Measurements from ENCODE around the gene ANKRD29. TPM values are rescaled to one million over a fixed set of nuclear protein-coding genes. Genes with fewer than 3 reads are reported as not detected.

ANKRD29 gene
- total and polyA plus RNA-seq, 7 donors: 0.57 to 2.1 (median 1.1) TPM

DNA sequence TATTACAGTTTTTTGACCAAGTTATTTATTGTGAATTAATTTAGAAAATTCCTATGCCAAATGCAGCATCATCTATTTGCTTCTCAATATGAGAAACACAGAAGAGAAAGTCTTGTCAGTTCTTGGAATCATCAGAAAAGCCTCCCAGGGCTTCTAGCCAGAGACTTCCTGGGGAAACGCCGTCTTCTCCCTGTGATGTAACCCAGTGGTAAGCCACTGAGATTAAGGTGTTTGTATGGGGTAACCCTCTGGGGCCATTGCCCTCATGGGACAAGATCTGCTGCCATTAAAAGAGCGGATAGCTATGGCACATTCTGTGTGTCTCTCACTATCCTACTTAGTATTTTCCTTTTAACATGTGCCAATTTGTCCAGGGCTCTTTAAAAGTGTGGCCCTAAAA is 28.0 kb downstream of the ANKRD29 start:
- TF ChIP-seq, protein P1, sequence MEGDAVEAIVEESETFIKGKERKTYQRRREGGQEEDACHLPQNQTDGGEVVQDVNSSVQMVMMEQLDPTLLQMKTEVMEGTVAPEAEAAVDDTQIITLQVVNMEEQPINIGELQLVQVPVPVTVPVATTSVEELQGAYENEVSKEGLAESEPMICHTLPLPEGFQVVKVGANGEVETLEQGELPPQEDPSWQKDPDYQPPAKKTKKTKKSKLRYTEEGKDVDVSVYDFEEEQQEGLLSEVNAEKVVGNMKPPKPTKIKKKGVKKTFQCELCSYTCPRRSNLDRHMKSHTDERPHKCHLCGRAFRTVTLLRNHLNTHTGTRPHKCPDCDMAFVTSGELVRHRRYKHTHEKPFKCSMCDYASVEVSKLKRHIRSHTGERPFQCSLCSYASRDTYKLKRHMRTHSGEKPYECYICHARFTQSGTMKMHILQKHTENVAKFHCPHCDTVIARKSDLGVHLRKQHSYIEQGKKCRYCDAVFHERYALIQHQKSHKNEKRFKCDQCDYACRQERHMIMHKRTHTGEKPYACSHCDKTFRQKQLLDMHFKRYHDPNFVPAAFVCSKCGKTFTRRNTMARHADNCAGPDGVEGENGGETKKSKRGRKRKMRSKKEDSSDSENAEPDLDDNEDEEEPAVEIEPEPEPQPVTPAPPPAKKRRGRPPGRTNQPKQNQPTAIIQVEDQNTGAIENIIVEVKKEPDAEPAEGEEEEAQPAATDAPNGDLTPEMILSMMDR (IDR thresholded peaks at IDR 0.05): no peak

DNA sequence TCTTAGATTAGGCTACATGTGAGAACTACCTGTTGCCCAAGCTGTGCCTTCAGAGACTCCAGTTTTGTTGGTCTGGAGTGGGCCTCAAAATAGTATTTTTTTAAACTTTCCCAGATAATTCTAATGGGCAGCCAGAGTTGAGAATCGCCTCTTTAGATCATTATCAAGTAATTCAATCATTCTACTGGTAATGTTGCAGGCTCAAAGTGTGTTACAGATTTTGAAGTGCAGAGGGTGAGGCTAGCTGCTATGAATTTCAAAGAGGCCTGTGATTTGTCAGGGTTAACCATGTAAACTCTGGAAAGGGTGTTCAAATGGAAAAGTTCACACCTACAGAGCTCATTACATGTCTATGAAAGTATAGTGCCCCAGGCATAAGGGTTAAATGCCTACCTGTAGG is 30.1 kb downstream of the ANKRD29 start:
- H3K27ac ChIP-seq: no peak overlapping the region
- H3K4me3 ChIP-seq: no peak overlapping the region
- H3K9me3 ChIP-seq: no peaks in the 10 kb centered on the region
- H3K4me1 ChIP-seq: peaks cover 8% of the 10 kb centered on the region
- no peaks in the 10 kb centered on the region for H3K36me3 ChIP-seq (ENCODE audit: insufficient read depth in 1 of 2, low read depth in 1 of 2)
- WGBS, 3 donors: 74 to 83% (median 77%) methylated on average over 1 of the region's 1 CpG
- TF ChIP-seq, protein P1 (IDR thresholded peaks at IDR 0.05): no peak
- ATAC-seq: no peak
- H3K27me3 ChIP-seq (ENCODE audit: insufficient read depth in 3 of 3, low read length in 2 of 3): no peaks in the 10 kb centered on the region
- intact Hi-C loops (cut with DNase I): no loop called here
- DNase-seq: no peak

More for the DNA sequence above, 28.0 kb downstream of the ANKRD29 start:
- Histone ChIP-seq H3K27ac (no peak overlapping the region), H3K4me1 (no peaks in the 10 kb centered on the region), H3K9me3 (no peaks in the 10 kb centered on the region), H3K36me3 (ENCODE audit: insufficient read depth in 1 of 2, low read depth in 1 of 2) (no peaks in the 10 kb centered on the region), H3K27me3 (ENCODE audit: insufficient read depth in 3 of 3, low read length in 2 of 3) (no peaks in the 10 kb centered on the region), H3K4me3 (no peak overlapping the region)
- DNase-seq (no peak), ATAC-seq (no peak)
- intact Hi-C loops (cut with DNase I): no loop called here
- WGBS, 3 donors: 48 to 66% (median 62%) methylated on average over 3 of the region's 3 CpGs

DNA sequence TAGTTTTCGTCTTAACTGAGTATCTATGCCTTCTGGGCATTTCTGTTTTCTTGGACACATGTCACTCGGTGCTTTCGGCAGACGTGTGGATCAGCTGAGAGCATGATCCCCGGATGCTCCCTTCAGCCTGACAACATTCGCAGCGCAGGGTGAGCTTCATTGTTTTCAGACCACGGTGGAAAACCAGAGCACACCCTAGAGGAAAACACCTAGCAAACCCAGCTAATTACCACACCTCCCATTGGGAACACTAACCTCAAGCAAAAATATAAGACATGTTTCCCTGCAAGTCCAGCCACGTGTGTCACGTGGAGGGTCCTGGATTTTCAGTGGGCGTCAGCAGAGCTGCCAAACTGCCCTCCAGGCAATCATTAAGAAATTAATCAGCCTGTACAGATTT is 31.0 kb downstream of the ANKRD29 start:
- H3K27me3 ChIP-seq (ENCODE audit: insufficient read depth in 3 of 3, low read length in 2 of 3): no peaks in the 10 kb centered on the region
- H3K36me3 ChIP-seq (ENCODE audit: insufficient read depth in 1 of 2, low read depth in 1 of 2): no peaks in the 10 kb centered on the region
- 22 to 36% (median 27%) methylated on average over 11 of the region's 11 CpGs for WGBS, 3 donors
- intact Hi-C loops (cut with DNase I): no loop called here
- H3K9me3 ChIP-seq: no peaks in the 10 kb centered on the region
- H3K4me3 ChIP-seq: no peak overlapping the region
- DNase-seq: no peak
- H3K4me1 ChIP-seq: peaks cover 15% of the 10 kb centered on the region
- TF ChIP-seq, protein P1 (IDR thresholded peaks at IDR 0.05): no peak
- H3K27ac ChIP-seq: no peak overlapping the region
- ATAC-seq: no peak

DNA sequence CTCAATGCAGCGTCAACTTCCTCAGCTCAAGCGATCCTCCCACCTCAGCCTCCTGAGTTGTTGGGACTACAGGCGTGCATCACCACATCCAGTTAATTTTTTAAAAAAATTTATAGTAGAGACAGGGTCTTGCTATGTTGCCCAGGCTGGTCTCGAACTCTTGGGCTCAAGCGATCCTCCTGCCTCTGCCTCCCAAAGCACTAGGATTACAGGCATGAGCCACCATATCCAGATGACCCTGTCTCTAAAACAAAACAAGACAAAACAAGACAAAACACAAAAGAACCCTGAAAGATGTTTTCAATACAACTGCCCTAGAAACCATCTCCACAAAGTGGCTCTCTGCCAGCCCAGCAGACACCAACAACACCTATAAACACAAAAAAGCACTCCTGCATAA is 31.4 kb downstream of the ANKRD29 start:
- no peaks in the 10 kb centered on the region for H3K36me3 ChIP-seq (ENCODE audit: insufficient read depth in 1 of 2, low read depth in 1 of 2)
- no peak overlapping the region for H3K4me3 ChIP-seq
- peaks cover 20% of the 10 kb centered on the region for H3K4me1 ChIP-seq
- DNase-seq (no peak), ATAC-seq (no peak)
- TF ChIP-seq, protein P1 (IDR thresholded peaks at IDR 0.05): no peak
- no peaks in the 10 kb centered on the region for H3K27me3 ChIP-seq (ENCODE audit: insufficient read depth in 3 of 3, low read length in 2 of 3)
- intact Hi-C loops (cut with DNase I): no loop called here
- H3K9me3 ChIP-seq: no peaks in the 10 kb centered on the region
- WGBS, 3 donors: 93 to 96% (median 96%) methylated on average over 5 of the region's 5 CpGs
- no peak overlapping the region for H3K27ac ChIP-seq

DNA sequence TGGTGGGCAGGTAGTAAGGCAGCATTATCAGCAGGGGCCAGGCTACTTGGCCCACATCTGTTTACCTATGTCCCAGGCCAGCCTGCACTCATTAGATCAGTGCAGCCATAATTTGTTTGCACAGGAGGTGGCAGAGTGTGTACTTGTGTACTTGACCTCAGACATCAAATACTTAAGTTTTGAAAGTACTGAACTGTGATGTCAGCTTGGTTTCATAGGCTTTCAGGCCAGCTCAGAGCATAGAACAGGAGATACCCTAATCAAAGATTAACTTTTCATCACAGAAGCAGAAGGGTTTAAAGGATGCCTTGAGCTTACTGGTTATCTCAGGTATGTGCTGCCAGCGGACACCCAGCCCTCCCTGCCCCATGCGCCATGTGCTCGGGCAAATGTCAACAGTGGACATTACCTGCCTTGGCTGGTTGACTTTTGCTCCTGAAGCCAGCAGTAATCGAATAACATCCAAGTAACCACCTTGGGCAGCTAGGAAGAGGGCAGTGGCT is 33.2 kb downstream of the ANKRD29 start:
- Histone ChIP-seq H3K36me3 (ENCODE audit: insufficient read depth in 1 of 2, low read depth in 1 of 2) (no peaks in the 10 kb centered on the region), H3K4me1 (peaks cover 21% of the 10 kb centered on the region), H3K27ac (no peak overlapping the region), H3K9me3 (no peaks in the 10 kb centered on the region), H3K27me3 (ENCODE audit: insufficient read depth in 3 of 3, low read length in 2 of 3) (no peaks in the 10 kb centered on the region), H3K4me3 (no peak overlapping the region)
- intact Hi-C loops (cut with DNase I): loop anchor here (10.0 kb wide), 3 partner anchors 175 to 295 kb away; no protein-coding TSS in a partner anchor
- WGBS, 3 donors: 95 to 99% (median 97%) methylated on average over 4 of the region's 4 CpGs
- TF ChIP-seq, protein P1 (IDR thresholded peaks at IDR 0.05): no peak
- DNase-seq: no peak
- no peak for ATAC-seq

Data from psoas muscle (tissue), 8 donors.